ENCODE results near the gene CD1C.
"Not testable (repeated sequence)": the region's sequence is repeated elsewhere in the genome, so short reads cannot be mapped to it uniquely, and the experiment has no call there.

The CD1C gene

DNA sequence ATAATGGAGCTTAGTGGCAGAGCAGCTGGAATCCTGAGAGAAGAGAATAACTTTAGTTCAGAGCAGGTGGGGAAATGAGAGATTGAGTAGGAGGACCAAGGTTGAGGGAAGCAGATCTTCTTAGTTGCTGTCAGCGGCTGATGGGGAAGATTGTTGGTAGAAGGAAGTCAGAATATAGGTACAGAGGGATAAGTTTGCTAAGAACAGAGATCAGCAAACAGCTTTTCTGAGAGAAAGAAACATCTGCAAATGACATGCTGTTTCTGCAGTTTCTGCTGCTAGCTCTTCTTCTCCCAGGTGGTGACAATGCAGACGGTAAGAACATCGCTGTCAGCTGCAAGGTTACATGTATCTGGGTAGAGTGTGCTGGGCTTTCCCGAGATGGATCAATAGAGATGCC, at the start of gene CD1C:
Gene CD1C (plus strand): TSS at position 113 of the 400 bp plus-strand sequence. CDS start 142 bp downstream, at position 255.
- DNase-seq: peak; percentile 28

DNA sequence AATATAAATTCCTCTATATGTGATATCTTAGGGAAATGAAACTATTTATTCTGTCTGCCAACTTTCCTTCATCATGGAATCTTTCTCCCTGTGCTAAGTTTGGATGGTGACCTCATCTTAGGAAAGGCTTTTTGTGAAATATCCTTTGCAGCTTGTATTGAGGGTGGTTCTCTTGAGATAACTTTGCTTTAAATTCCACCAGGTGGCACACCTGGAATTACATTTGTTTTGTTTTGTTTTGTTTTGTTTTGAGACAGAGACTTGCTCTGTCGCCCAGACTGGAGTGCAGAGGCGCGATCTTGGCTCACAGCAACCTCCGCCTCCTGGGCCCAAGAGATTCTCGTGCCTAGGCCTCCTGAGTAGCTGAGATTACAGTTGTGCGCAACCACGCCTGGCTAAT, 43.1 kb upstream of the CD1C start:
- peak; percentile 60 for DNase-seq

DNA sequence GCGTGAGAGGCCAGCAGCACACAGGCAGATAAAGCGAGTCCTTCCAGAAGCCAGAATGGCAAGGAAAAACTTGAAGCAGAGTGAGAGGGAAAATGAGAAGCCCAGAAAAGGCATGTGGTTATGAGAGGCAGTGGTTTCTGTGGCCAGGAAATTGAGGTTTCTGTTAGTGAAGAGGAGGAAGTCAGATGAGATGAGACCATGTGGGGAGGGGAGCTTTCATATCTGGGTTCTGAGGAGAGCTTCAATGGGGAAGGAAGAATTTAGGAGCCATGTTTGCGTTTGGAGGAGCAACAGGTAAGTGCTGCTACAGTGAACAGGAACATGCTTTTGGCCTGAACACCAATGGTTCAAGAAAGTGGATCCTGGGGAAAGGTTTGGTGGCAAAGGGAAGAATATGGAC, 41.6 kb upstream of the CD1C start:
- DNase-seq: peak; percentile 87

GRCh38 chr1:158248771-158249170, 41.0 kb upstream of the CD1C start:
- peak; percentile 72 for DNase-seq

- peak; percentile 27 for DNase-seq
Observed at GRCh38 chr1:158249646-158250045, 40.1 kb upstream of the CD1C start.

DNA sequence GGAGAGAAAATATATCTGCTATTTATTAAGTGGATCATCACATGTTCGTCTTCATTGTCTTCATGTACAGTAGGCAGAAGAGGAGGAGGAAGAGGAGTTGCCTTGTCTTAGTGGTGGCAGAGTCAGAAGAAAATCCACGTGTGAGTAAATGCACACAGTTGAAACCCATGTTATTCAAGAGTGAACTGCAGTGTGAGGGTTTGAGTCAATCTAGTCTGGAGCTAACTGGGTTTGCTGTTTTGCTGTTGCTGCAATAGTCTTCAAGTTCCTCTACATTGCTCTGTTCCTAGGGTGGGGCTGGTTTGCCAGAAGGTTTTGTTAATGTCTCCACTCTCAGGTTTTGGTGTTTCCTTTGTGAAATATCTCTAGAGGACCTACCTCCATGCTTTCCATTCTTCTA, 38.6 kb upstream of the CD1C start:
- peak; percentile 49 for DNase-seq

DNA sequence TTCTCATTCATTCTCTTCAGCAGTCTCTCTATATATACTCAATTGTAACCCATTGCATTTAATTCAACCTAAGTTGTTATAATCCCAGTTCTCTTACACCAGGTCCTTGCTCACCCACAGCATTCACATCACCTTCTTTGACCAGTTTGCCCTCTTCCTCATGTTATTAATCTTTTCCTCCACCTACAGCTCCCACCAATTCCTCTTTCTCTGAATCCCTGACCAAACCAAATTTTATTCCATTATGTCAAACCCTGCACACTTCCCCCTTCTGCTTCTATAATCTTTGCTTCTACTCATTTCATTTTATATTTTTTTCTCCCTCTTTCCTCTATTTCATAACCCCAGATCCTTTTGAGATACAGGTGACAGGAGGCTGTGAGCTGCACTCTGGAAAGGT, 34.1 kb upstream of the CD1C start:
- peak; percentile 23 for DNase-seq

DNA sequence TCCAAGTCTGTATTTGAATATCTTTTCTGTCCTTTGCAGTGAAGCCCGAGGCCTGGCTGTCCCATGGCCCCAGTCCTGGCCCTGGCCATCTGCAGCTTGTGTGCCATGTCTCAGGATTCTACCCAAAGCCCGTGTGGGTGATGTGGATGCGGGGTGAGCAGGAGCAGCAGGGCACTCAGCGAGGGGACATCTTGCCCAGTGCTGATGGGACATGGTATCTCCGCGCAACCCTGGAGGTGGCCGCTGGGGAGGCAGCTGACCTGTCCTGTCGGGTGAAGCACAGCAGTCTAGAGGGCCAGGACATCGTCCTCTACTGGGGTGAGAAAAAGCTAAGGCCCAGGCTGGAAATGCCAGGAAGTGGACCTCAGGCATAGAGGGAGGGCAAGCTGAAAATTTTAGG, 33.0 kb upstream of the CD1C start:
- not testable (repeated sequence) for DNase-seq

DNA sequence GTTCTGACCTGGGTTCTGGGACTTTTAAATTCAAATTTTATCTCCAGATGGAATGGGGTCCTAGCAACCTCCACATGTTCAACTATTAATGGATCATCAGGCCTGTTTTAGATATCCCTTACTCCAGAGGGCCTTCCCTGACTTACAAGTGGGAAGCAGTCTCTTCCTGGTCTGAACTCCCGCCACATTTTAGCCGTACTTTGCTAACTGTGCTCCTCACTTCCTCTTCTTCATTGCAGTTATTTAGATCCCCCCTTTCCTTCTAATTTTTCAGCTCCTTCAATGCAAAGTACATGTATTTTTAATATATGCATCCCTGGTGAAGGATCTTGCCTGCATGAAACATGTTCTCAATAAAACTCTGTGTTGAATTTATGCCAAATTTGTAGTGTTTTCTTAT, 31.8 kb upstream of the CD1C start:
- peak; percentile 25 for DNase-seq

GRCh38 chr1:158259117-158259516, 30.6 kb upstream of the CD1C start:
- DNase-seq: no peak

GRCh38 chr1:158272681-158273080, 17.0 kb upstream of the CD1C start:
- no peak for DNase-seq

DNA sequence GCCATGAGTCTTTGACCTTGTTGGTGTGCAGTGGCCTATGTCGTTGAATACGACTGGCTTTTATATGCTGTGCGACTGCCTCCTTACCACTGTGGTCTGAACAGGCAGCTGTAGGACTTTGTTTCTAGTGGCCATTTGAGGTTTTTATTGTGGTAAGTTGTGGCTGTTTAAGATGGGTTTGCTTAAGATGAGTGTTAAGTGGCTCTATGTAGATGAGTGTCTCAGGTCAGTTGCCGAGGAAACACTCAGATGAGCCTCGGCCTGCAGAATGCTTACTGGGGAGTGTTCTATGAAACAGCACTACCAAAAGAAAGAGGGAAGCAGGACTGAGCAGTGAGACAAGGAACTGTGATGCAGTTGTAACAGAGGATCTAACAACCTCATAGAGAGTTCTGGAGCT, 14.9 kb upstream of the CD1C start:
- no peak for DNase-seq

GRCh38 chr1:158282421-158282820, 7.3 kb upstream of the CD1C start:
- DNase-seq: not testable (repeated sequence)

DNA sequence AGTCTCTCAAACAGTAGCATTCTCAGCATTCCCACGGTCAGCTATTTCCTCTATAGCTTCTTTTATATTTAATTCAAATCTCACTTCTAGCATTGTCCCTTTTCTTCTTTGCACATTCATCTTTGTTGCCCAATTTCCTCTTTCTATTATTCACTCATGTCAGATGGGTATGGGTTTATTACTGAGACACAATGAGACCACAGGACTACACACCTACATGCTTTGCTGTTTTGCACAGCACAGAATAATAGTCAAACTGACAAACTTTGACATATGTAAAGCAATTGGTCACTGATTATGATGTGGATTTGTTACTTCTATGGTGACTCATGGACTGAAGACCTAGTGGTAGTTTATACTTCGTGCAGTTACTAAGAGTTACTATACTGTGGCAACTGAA, 5.8 kb upstream of the CD1C start:
- DNase-seq: peak; percentile 88

- DNase-seq: peak; percentile 98
Observed at GRCh38 chr1:158285756-158286241, 3.9 kb upstream of the CD1C start.

GRCh38 chr1:158286487-158286886, 3.2 kb upstream of the CD1C start:
- no peak for DNase-seq

DNA sequence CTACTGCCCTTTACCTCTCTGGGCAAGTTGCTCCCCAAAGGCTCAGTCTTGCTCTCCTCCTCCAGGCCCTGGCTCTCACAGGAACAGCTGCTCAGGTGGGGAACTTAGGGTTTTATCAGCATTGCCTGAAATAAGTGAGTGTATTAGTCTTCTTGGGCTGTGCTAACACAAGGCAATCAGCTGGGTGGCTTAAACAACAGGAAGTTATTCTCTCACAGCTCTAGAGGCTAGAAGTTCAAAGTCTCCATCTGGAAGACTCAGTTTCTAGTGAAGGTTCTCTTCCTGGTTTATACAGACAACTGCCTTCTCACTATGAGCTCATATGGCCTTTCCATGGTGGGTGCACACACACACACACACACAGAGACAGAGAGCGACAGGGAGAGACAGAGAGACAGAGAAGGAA, 2.8 kb upstream of the CD1C start:
- DNase-seq: peak; percentile 50

GRCh38 chr1:158290321-158290844, 660 bp downstream of the CD1C start:
- DNase-seq: peak; percentile 67

- no peak for DNase-seq
Observed at GRCh38 chr1:158295791-158296190, 6.1 kb downstream of the CD1C start.

DNA sequence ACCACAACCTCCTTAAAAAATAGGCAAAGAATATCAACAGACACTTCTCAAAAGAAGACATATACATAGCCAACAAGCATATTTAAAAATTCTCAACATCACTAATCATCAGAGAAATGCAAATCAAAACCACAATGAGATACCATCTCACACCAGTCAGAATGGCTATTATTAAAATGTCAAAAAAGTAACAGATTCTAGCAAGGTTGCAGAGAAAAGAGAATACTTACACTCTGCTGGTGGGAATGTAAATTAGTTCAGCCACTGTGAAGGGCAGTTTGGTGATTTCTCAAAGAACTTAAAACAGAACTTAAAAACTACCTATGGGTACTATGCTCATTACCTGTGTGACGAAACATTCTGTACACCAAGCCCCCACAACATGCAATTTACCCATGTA, 20.9 kb downstream of the CD1C start:
- DNase-seq: no peak

DNA sequence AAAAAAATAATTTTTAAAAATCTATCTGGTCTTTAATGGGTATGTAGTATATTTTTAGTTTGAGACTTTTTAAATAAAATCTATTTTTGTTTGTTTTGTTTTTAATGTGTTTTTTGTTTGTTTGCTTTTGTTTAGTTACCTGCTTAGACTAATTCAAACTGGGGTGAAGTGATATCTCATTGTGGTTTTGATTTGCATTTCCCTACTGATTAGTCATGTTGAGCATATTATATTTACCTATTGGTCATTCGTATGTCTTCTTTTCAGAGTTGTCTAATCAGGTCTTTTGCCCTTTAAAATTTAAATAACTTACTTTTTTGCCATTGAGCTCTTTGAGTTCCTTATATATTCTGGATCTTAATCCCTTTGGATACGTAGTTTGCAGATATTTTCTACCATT, 21.3 kb downstream of the CD1C start:
- DNase-seq: no peak

- no peak for DNase-seq
Observed at GRCh38 chr1:158323866-158324265, 34.1 kb downstream of the CD1C start.

- DNase-seq: peak; percentile 87
Observed at GRCh38 chr1:158324395-158324794, 34.7 kb downstream of the CD1C start.

GRCh38 chr1:158327481-158327880, 37.8 kb downstream of the CD1C start:
- peak; percentile 25 for DNase-seq

- DNase-seq: peak; percentile 71
Observed at GRCh38 chr1:158328426-158328825, 38.7 kb downstream of the CD1C start.

DNA sequence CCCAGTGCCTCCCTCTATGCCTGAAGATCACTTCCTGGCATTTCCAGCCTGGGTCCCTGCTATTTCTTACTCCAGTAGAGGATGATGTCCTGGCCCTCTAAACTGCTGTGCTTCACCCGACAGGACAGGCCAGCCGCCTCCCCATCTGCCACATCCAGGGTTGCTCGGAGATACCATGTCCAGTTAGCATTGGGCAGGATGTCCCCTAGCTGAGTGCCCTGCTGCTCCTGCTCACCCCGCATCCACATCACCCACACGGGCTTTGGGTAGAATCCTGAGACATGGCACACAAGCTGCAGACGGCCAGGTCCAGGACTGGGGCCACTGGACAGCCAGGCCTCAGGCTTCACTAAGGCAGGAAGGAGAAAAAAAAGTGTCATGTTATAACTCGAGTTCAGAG, 39.6 kb downstream of the CD1C start:
- DNase-seq: no peak
